WTC11 (cell line): ENCODE data around the gene ARHGEF10L. TPM values are rescaled to one million over a fixed set of nuclear protein-coding genes. Genes with fewer than 3 reads are reported as not detected.

Source experiments
- ATAC-seq: fragments of 200-7000 bp; cut with Tn5 transposase; 2 replicates; pipeline ENCODE4 v1.10.0; 2021; ENCODE audit warnings: mild to moderate bottlenecking, moderate library complexity
- CTCF ChIA-PET: fragments of 300-600 bp; sonication (Branson Sonifier 250); formaldehyde crosslinking; loops from one replicate; lab custom pipeline; 2021; ENCODE audit warnings: antibody characterized with exemption; lab: Charles Lee
- POLR2A ChIA-PET: fragments of 350-600 bp; sonication (Branson Sonifier 250); formaldehyde crosslinking; loops from one replicate; lab custom pipeline; 2021; ENCODE audit warnings: antibody characterized with exemption; lab: Charles Lee
- DNase-seq: peaks from one replicate; pipeline ENCODE4 v3.0.0; 2021; ENCODE audit warnings: low spot score
- H3K27ac Mint-ChIP-seq: 2 replicates; pipeline ENCODE4 v1.8.0; 2021; ENCODE audit warnings: mixed read lengths
- H3K27me3 Mint-ChIP-seq: 2 replicates; pipeline ENCODE4 v1.8.0; 2021; ENCODE audit warnings: low read depth, mild to moderate bottlenecking, moderate library complexity, mixed read lengths
- H3K36me3 Mint-ChIP-seq: 2 replicates; pipeline ENCODE4 v1.8.0; 2021; ENCODE audit warnings: mixed read lengths
- H3K4me1 Mint-ChIP-seq: 2 replicates; pipeline ENCODE4 v1.8.0; 2022; ENCODE audit warnings: mixed read lengths
- H3K4me3 Mint-ChIP-seq: 2 replicates; pipeline ENCODE4 v1.8.0; 2021; ENCODE audit warnings: mild to moderate bottlenecking, moderate library complexity, mixed read lengths
- H3K9me3 Mint-ChIP-seq: 2 replicates; pipeline ENCODE4 v1.8.0; 2021; ENCODE audit warnings: mixed read lengths
- ATF1 ChIP-seq: sonication (generic); formaldehyde crosslinking; IDR thresholded peaks from 2 replicates; pipeline ENCODE4 v1.8.1; 2023; ENCODE audit warnings: mild to moderate bottlenecking, moderate library complexity, missing genetic modification reagents
- CREB1 ChIP-seq: sonication (generic); formaldehyde crosslinking; IDR thresholded peaks from 2 replicates; pipeline ENCODE4 v1.8.0; 2023; ENCODE audit warnings: mild to moderate bottlenecking, missing genetic modification reagents
- ETV6 ChIP-seq: sonication (generic); formaldehyde crosslinking; IDR thresholded peaks from 2 replicates; pipeline ENCODE4 v1.8.1; 2022; ENCODE audit warnings: mild to moderate bottlenecking, missing genetic modification reagents
- NFE2L1 ChIP-seq: sonication (generic); formaldehyde crosslinking; IDR thresholded peaks from 2 replicates; pipeline ENCODE4 v1.8.1; 2023; ENCODE audit warnings: missing genetic modification reagents
- NFYB ChIP-seq: sonication (generic); formaldehyde crosslinking; conservative IDR thresholded peaks from 2 replicates; pipeline ENCODE4 v1.8.0; 2022; ENCODE audit warnings: low read depth, missing genetic modification reagents
- PRRX2 ChIP-seq: fragments of 250-450 bp; sonication (Bioruptor Pico); IDR thresholded peaks from 2 replicates; pipeline ENCODE4 v1.8.0; 2021; ENCODE audit warnings: mild to moderate bottlenecking
- RELA ChIP-seq: sonication (generic); formaldehyde crosslinking; IDR thresholded peaks from 2 replicates; pipeline ENCODE4 v1.8.1; 2022; ENCODE audit warnings: missing genetic modification reagents, mild to moderate bottlenecking, borderline replicate concordance
- TCF7 ChIP-seq: sonication (generic); formaldehyde crosslinking; IDR thresholded peaks from 2 replicates; pipeline ENCODE4 v1.8.0; 2022; ENCODE audit warnings: mild to moderate bottlenecking, low read depth, missing genetic modification reagents, moderate library complexity
- ZNF317 ChIP-seq: sonication (generic); formaldehyde crosslinking; IDR thresholded peaks from 2 replicates; pipeline ENCODE4 v1.8.1; 2023; ENCODE audit warnings: low read depth, mild to moderate bottlenecking, moderate library complexity, missing genetic modification reagents, borderline replicate concordance
- total RNA-seq: library from RNA; stranded (reverse); gene quantifications from 3 replicates; pipeline ENCODE4 v1.2.3, GENCODE V29; 2021
- TF ChIP-seq, protein P1 (sequence below): sonication (generic); formaldehyde crosslinking; IDR thresholded peaks from 2 replicates; pipeline ENCODE4 v1.8.1; 2022; ENCODE audit warnings: mild to moderate bottlenecking, moderate library complexity, missing genetic modification reagents
- TF ChIP-seq, protein P2 (sequence below): fragments of 250-450 bp; sonication (Bioruptor Pico); IDR thresholded peaks from 2 replicates; pipeline ENCODE4 v1.9.0; 2021; ENCODE audit warnings: mild to moderate bottlenecking, borderline replicate concordance
- TF ChIP-seq, protein P3 (sequence below): sonication (generic); formaldehyde crosslinking; IDR thresholded peaks from 2 replicates; pipeline ENCODE4 v1.8.1; 2023; ENCODE audit warnings: mild to moderate bottlenecking, missing genetic modification reagents
- TF ChIP-seq, protein P4 (sequence below): fragments of 250-450 bp; sonication (Bioruptor Pico); IDR thresholded peaks from 2 replicates; pipeline ENCODE4 v1.9.0; 2021; ENCODE audit warnings: mild to moderate bottlenecking
- TF ChIP-seq, protein P5 (sequence below): sonication (generic); formaldehyde crosslinking; IDR thresholded peaks from 2 replicates; pipeline ENCODE4 v1.8.0; 2022; ENCODE audit warnings: mild to moderate bottlenecking, missing genetic modification reagents
- TF ChIP-seq, protein P6 (sequence below): fragments of 250-450 bp; sonication (Bioruptor Pico); conservative IDR thresholded peaks from 2 replicates; pipeline ENCODE4 v1.9.0; 2021; ENCODE audit warnings: mild to moderate bottlenecking

ARHGEF10L gene
- total RNA-seq, 1 experiment from 2014 or later, result 34.4 TPM

DNA sequence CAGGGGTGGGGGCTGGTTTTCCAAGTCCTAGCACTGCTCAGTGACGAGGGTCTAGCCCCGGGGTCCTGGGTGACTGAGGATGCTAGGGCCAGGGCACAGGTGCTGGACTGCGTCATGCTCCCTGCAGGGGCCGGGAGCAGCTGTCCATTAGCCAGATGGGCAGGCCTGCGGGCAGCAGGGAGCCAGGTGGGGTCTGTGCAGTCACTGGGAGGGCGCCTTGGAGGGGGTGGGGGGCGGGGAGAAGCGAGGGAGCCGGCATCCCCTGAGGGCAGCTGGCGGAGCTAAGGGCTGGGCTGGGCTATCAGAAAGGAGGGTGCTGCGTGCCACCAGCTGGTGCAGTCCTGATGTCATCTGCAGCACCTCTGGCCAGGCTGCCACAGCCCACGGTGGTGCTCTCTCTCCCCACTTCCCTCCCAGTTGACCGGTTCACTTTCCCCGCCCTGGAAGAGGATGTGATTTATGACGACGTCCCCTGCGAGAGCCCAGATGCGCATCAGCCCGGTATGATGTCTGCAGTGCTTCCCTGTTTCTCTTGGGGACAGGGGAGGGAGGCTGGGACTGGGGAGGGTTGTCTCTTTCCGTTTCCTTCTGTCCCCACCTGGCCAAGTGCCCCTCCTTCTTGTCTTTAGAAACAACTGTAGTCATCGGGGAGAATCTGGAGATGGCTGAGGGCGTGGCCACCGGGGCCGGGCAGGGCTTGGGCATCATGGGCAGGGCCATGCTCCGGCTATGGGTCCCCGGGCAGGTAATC, 63.8 kb downstream of the ARHGEF10L start:
- no peak for DNase-seq
- Mint-ChIP-seq H3K36me3 (peaks cover 6% of the 10 kb centered on the region; the same call in 1 of the 2 replicates), H3K9me3 (no peaks in the 10 kb centered on the region), H3K27me3 (no peaks in the 10 kb centered on the region), H3K4me3 (no peak overlapping the region), H3K27ac (no peak overlapping the region), H3K4me1 (peaks cover 21% of the 10 kb centered on the region)
- ChIA-PET CTCF (interaction anchor here (1.1 to 18.6 kb wide), 4 partner anchors 16 to 101 kb away, joined by 3 to 273 read pairs (median 131); no protein-coding TSS in a partner anchor), POLR2A (no interaction called here)
- TF ChIP-seq, protein P1, sequence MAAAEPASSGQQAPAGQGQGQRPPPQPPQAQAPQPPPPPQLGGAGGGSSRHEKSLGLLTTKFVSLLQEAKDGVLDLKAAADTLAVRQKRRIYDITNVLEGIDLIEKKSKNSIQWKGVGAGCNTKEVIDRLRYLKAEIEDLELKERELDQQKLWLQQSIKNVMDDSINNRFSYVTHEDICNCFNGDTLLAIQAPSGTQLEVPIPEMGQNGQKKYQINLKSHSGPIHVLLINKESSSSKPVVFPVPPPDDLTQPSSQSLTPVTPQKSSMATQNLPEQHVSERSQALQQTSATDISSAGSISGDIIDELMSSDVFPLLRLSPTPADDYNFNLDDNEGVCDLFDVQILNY (CRISPR knock-in tag), result no peak
- no peak for TF ChIP-seq ATF1 (CRISPR knock-in tag)
- TF ChIP-seq PRRX2, result no peak
- TF ChIP-seq, protein P2, sequence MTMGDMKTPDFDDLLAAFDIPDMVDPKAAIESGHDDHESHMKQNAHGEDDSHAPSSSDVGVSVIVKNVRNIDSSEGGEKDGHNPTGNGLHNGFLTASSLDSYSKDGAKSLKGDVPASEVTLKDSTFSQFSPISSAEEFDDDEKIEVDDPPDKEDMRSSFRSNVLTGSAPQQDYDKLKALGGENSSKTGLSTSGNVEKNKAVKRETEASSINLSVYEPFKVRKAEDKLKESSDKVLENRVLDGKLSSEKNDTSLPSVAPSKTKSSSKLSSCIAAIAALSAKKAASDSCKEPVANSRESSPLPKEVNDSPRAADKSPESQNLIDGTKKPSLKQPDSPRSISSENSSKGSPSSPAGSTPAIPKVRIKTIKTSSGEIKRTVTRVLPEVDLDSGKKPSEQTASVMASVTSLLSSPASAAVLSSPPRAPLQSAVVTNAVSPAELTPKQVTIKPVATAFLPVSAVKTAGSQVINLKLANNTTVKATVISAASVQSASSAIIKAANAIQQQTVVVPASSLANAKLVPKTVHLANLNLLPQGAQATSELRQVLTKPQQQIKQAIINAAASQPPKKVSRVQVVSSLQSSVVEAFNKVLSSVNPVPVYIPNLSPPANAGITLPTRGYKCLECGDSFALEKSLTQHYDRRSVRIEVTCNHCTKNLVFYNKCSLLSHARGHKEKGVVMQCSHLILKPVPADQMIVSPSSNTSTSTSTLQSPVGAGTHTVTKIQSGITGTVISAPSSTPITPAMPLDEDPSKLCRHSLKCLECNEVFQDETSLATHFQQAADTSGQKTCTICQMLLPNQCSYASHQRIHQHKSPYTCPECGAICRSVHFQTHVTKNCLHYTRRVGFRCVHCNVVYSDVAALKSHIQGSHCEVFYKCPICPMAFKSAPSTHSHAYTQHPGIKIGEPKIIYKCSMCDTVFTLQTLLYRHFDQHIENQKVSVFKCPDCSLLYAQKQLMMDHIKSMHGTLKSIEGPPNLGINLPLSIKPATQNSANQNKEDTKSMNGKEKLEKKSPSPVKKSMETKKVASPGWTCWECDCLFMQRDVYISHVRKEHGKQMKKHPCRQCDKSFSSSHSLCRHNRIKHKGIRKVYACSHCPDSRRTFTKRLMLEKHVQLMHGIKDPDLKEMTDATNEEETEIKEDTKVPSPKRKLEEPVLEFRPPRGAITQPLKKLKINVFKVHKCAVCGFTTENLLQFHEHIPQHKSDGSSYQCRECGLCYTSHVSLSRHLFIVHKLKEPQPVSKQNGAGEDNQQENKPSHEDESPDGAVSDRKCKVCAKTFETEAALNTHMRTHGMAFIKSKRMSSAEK (CRISPR knock-in tag), result no peak
- no peak for TF ChIP-seq ZNF317 (CRISPR knock-in tag)
- TF ChIP-seq NFYB, result no peak
- TF ChIP-seq TCF7 (CRISPR knock-in tag), result no peak
- TF ChIP-seq, protein P3, sequence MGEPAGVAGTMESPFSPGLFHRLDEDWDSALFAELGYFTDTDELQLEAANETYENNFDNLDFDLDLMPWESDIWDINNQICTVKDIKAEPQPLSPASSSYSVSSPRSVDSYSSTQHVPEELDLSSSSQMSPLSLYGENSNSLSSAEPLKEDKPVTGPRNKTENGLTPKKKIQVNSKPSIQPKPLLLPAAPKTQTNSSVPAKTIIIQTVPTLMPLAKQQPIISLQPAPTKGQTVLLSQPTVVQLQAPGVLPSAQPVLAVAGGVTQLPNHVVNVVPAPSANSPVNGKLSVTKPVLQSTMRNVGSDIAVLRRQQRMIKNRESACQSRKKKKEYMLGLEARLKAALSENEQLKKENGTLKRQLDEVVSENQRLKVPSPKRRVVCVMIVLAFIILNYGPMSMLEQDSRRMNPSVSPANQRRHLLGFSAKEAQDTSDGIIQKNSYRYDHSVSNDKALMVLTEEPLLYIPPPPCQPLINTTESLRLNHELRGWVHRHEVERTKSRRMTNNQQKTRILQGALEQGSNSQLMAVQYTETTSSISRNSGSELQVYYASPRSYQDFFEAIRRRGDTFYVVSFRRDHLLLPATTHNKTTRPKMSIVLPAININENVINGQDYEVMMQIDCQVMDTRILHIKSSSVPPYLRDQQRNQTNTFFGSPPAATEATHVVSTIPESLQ (CRISPR knock-in tag), result no peak
- TF ChIP-seq CREB1 (CRISPR knock-in tag), result no peak
- no peak for TF ChIP-seq ETV6 (CRISPR knock-in tag)
- TF ChIP-seq, protein P4, sequence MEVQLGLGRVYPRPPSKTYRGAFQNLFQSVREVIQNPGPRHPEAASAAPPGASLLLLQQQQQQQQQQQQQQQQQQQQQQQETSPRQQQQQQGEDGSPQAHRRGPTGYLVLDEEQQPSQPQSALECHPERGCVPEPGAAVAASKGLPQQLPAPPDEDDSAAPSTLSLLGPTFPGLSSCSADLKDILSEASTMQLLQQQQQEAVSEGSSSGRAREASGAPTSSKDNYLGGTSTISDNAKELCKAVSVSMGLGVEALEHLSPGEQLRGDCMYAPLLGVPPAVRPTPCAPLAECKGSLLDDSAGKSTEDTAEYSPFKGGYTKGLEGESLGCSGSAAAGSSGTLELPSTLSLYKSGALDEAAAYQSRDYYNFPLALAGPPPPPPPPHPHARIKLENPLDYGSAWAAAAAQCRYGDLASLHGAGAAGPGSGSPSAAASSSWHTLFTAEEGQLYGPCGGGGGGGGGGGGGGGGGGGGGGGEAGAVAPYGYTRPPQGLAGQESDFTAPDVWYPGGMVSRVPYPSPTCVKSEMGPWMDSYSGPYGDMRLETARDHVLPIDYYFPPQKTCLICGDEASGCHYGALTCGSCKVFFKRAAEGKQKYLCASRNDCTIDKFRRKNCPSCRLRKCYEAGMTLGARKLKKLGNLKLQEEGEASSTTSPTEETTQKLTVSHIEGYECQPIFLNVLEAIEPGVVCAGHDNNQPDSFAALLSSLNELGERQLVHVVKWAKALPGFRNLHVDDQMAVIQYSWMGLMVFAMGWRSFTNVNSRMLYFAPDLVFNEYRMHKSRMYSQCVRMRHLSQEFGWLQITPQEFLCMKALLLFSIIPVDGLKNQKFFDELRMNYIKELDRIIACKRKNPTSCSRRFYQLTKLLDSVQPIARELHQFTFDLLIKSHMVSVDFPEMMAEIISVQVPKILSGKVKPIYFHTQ (CRISPR knock-in tag), result no peak
- no peak for TF ChIP-seq NFE2L1
- no peak for TF ChIP-seq RELA (CRISPR knock-in tag)
- TF ChIP-seq, protein P5, sequence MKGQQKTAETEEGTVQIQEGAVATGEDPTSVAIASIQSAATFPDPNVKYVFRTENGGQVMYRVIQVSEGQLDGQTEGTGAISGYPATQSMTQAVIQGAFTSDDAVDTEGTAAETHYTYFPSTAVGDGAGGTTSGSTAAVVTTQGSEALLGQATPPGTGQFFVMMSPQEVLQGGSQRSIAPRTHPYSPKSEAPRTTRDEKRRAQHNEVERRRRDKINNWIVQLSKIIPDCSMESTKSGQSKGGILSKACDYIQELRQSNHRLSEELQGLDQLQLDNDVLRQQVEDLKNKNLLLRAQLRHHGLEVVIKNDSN (CRISPR knock-in tag), result no peak
- TF ChIP-seq, protein P6, sequence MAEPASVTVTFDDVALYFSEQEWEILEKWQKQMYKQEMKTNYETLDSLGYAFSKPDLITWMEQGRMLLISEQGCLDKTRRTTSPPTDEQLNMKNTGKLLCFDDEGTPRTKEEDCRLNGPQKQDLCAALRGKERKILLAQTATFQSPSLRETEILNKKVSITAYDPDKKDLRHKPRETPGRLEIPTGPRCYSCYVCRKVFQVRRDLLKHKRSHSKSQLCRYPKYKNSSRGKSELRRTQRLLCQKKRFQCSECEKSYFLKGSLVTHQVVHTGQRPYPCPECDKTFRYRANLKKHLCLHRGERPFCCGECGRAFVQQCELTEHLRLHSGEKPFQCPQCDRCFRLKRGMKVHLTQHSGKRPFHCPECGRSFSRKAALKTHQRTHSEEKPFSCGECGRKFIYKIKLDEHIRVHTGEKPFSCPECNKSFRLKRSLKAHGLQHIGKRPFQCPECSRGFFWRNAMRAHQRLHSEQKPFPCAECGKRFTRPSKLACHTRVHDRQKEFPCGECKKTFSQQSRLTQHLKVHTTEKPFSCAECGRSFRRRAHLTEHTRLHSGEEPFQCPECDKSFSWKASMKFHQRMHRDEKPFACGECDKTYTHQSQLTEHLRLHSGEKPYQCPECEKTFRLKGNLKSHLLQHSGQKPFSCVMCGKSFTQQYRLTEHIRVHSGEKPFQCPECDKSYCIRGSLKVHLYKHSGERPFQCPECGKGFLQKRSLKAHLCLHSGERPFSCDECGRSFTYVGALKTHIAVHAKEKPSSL (CRISPR knock-in tag), result no peak
- no peak for ATAC-seq
